BLaER1 (cell line): ENCODE measurements around the gene PCSK9.
A peak's percentile ranks its signal among the peaks of the same experiment; 100 is the strongest.
"Not testable (repeated sequence)": the region's sequence is repeated elsewhere in the genome, so short reads cannot be mapped to it uniquely, and the experiment has no call there.

Experiments used
- H3K27ac ChIP-seq: shearing (Covaris generic); formaldehyde crosslinking; 2 replicates; pipeline ENCODE4 v1.8.1; 2022
- H3K27me3 ChIP-seq: shearing (Covaris generic); formaldehyde crosslinking; 2 replicates; pipeline ENCODE4 v1.8.1; 2022
- H3K36me3 ChIP-seq: shearing (Covaris generic); formaldehyde crosslinking; 2 replicates; pipeline ENCODE4 v1.8.1; 2022
- H3K4me1 ChIP-seq: shearing (Covaris generic); formaldehyde crosslinking; 2 replicates; pipeline ENCODE4 v1.8.1; 2022
- H3K4me2 ChIP-seq: shearing (Covaris generic); formaldehyde crosslinking; 2 replicates; pipeline ENCODE4 v1.8.1; 2022
- H3K4me3 ChIP-seq: shearing (Covaris generic); formaldehyde crosslinking; 2 replicates; pipeline ENCODE4 v1.8.1; 2022
- H3K9ac ChIP-seq: shearing (Covaris generic); formaldehyde crosslinking; 2 replicates; pipeline ENCODE4 v1.8.1; 2022
- H3K9me3 ChIP-seq: shearing (Covaris generic); formaldehyde crosslinking; 2 replicates; pipeline ENCODE4 v1.8.1; 2022
- H4K20me1 ChIP-seq: shearing (Covaris generic); formaldehyde crosslinking; 2 replicates; pipeline ENCODE4 v1.8.1; 2022
- Cebpa-rat ChIP-seq: shearing (Covaris generic); IDR thresholded peaks from 2 replicates; pipeline ENCODE4 v1.8.1; 2022

Gene PCSK9

GRCh38 chr1:55095095-55095494 is 55.7 kb downstream of the PCSK9 start:
- Histone ChIP-seq H3K9me3 (no peaks in the 10 kb centered on the region), H3K27me3 (peaks cover 5% of the 10 kb centered on the region; the same call in 1 of the 2 replicates), H3K36me3 (peaks cover 97% of the 10 kb centered on the region), H4K20me1 (peaks cover 7% of the 10 kb centered on the region; the same call in 1 of the 2 replicates), H3K4me3 (no peak overlapping the region), H3K27ac (no peak overlapping the region), H3K4me2 (no peak overlapping the region), H3K4me1 (no peaks in the 10 kb centered on the region), H3K9ac (no peak overlapping the region)
- TF ChIP-seq Cebpa-rat = no peak

DNA sequence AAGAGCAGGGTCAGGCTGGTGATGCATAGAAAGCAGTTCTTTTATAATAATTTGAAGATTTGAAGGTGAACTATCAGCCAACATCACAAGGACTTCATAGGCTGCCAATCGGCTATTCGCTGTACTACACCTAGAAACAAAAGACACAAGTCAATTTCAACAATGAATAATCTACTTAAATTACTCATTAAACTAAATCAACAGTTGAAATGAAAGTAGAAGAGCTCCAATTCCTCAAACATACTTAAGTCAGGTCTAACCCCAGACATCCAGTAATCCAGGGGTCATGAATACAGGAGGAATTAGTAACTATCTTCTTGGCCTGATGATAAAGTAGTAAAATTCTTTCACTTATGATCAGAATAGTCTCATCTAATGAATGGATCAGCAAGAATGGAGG is 64.5 kb downstream of the PCSK9 start:
- Histone ChIP-seq H3K4me1 (no peaks in the 10 kb centered on the region), H3K9me3 (no peaks in the 10 kb centered on the region), H3K9ac (no peak overlapping the region), H3K4me3 (no peak overlapping the region), H3K4me2 (no peak overlapping the region), H3K27ac (no peak overlapping the region), H3K36me3 (peaks cover 97% of the 10 kb centered on the region), H4K20me1 (no peaks in the 10 kb centered on the region), H3K27me3 (no peaks in the 10 kb centered on the region)
- TF ChIP-seq Cebpa-rat = no peak

- H3K9ac ChIP-seq = no peak overlapping the region
- no peaks in the 10 kb centered on the region for H3K9me3 ChIP-seq
- peaks cover 89% of the 10 kb centered on the region for H3K36me3 ChIP-seq
- H4K20me1 ChIP-seq = no peaks in the 10 kb centered on the region
- no peak for TF ChIP-seq Cebpa-rat
- no peaks in the 10 kb centered on the region for H3K4me1 ChIP-seq
- H3K4me3 ChIP-seq = no peak overlapping the region
- H3K27me3 ChIP-seq = no peaks in the 10 kb centered on the region
- H3K4me2 ChIP-seq = no peak overlapping the region
- no peak overlapping the region for H3K27ac ChIP-seq
Observed at GRCh38 chr1:55107101-55107500, 67.8 kb downstream of the PCSK9 start.

DNA sequence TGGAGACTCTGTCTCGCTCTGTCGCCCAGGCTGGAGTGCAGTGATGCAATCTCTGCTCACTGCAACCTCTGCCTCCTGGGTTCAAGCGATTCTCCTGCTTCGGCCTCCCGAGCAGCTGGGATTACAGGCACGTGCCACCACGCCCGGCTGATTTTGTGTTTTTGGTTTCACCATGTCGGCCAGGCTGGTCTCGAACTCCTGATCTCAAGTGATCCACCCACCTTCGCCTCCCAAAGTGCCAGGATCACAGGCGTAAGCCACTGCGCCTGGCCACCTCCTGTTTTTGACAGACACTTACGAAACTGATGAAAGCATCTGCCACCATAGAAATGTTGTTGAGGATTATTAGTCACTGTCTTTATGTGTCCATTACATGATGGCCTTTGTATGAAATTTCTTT is 69.7 kb downstream of the PCSK9 start:
- TF ChIP-seq Cebpa-rat = 0 out of 2 replicates have a peak, but pooled peaks have one; percentile 8
- H4K20me1 ChIP-seq, H3K27me3 ChIP-seq, H3K4me3 ChIP-seq, H3K4me2 ChIP-seq, H3K4me1 ChIP-seq, H3K9ac ChIP-seq, H3K27ac ChIP-seq: not testable (repeated sequence)
- Histone ChIP-seq H3K9me3 (peaks cover 17% of the 10 kb centered on the region), H3K36me3 (peaks cover 90% of the 10 kb centered on the region)
